ENCODE results near the gene FBXO31. TPM values are rescaled to one million over a fixed set of nuclear protein-coding genes. Genes with fewer than 3 reads are reported as not detected.
A peak's percentile ranks its signal among the peaks of the same experiment; 100 is the strongest.

FBXO31 gene, protein sequence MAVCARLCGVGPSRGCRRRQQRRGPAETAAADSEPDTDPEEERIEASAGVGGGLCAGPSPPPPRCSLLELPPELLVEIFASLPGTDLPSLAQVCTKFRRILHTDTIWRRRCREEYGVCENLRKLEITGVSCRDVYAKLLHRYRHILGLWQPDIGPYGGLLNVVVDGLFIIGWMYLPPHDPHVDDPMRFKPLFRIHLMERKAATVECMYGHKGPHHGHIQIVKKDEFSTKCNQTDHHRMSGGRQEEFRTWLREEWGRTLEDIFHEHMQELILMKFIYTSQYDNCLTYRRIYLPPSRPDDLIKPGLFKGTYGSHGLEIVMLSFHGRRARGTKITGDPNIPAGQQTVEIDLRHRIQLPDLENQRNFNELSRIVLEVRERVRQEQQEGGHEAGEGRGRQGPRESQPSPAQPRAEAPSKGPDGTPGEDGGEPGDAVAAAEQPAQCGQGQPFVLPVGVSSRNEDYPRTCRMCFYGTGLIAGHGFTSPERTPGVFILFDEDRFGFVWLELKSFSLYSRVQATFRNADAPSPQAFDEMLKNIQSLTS
- total RNA-seq (2021): 18.8 and 21.9 TPM in 2 replicates
- Bru-seq, nascent RNA: percentile 56 among the genes with signal in this experiment
- BruChase-seq, experiment 1, labeled RNA remaining after a 2-hour chase: percentile 60 among the genes with signal in this experiment
- percentile 58 among the genes with signal in this experiment for BruChase-seq, experiment 2, labeled RNA remaining after a 6-hour chase
- long read RNA-seq, full-length matches to known transcripts: 11 of 27 reads
- long read RNA-seq, partial matches to known transcripts: 6 of 27 reads
- long read RNA-seq, other reads (novel, unspliced or antisense): 10 of 27 reads

- CTCF ChIA-PET: interaction anchor here (0.6 to 1.6 kb wide), 2 partner anchors 11 to 92 kb away, joined by 9 to 10 read pairs; no protein-coding TSS in a partner anchor
- DNase-seq: peak; percentile 75 to 89
- Histone ChIP-seq H3K4me3 (peak within 1 kb of the TSS; percentile 88), H3K4me1 (replicated peaks; ENCODE audit: insufficient read depth) (peaks cover 39% of the 10 kb centered on the region), H3F3A (ENCODE audit: insufficient read depth, low read depth) (peaks cover 34% of the 10 kb centered on the region), H3K4me2 (peak within 1 kb of the TSS; percentile 94), H3K27me3 (ENCODE audit: insufficient read depth, low read depth) (no peaks in the 10 kb centered on the region), H3K36me3 (ENCODE audit: low read depth) (no peaks in the 10 kb centered on the region), H3K9me2 (ENCODE audit: insufficient read depth) (no peaks in the 10 kb centered on the region), H3K27ac (peak within 1 kb of the TSS; percentile 73), H3K79me2 (ENCODE audit: low read depth) (peaks cover 42% of the 10 kb centered on the region), H3K9me3 (ENCODE audit: insufficient read depth, low read depth) (no peaks in the 10 kb centered on the region), H2AFZ (peak within 1 kb of the TSS; percentile 95), H4K20me1 (ENCODE audit: insufficient read depth) (peaks cover 31% of the 10 kb centered on the region)
- TF ChIP-seq EZH2 (IDR thresholded peaks at IDR 0.05; ENCODE audit: low read depth): no peak
- TF ChIP-seq, protein P1, sequence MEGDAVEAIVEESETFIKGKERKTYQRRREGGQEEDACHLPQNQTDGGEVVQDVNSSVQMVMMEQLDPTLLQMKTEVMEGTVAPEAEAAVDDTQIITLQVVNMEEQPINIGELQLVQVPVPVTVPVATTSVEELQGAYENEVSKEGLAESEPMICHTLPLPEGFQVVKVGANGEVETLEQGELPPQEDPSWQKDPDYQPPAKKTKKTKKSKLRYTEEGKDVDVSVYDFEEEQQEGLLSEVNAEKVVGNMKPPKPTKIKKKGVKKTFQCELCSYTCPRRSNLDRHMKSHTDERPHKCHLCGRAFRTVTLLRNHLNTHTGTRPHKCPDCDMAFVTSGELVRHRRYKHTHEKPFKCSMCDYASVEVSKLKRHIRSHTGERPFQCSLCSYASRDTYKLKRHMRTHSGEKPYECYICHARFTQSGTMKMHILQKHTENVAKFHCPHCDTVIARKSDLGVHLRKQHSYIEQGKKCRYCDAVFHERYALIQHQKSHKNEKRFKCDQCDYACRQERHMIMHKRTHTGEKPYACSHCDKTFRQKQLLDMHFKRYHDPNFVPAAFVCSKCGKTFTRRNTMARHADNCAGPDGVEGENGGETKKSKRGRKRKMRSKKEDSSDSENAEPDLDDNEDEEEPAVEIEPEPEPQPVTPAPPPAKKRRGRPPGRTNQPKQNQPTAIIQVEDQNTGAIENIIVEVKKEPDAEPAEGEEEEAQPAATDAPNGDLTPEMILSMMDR (conservative IDR thresholded peaks at IDR 0.05): no peak
- POLR2A ChIA-PET (ENCODE audit: unreplicated experiment): interaction anchor here (0.5 to 1.2 kb wide), 4 partner anchors 11 to 486 kb away, joined by 3 to 5 read pairs (median 4); partner anchors contain the start of gene C16orf95
- intact Hi-C loops (cut with micrococcal nuclease; ENCODE audit: unreplicated experiment): loop anchor here (5.0 kb wide), 1 partner anchor 66 kb away; the partner anchor contains the start of gene C16orf95
- no TSS peak for BruUV-seq (replicated peaks)
Observed at GRCh38 chr16:87383505-87384161, at the start of gene FBXO31. Gene FBXO31, minus strand, starts transcription at chr16:87383776. Its CDS starts 32 bp downstream, at chr16:87383744.

- no peaks in the 10 kb centered on the region for H3K9me3 ChIP-seq (ENCODE audit: insufficient read depth, low read depth)
- no peak for TF ChIP-seq EZH2 (IDR thresholded peaks at IDR 0.05; ENCODE audit: low read depth)
- TF ChIP-seq, protein P1 (conservative IDR thresholded peaks at IDR 0.05): no peak
- H3K4me2 ChIP-seq: no peak overlapping the region
- ChIA-PET POLR2A (ENCODE audit: unreplicated experiment) (no interaction called here), CTCF (no interaction called here)
- no peak overlapping the region for H3K27ac ChIP-seq
- no peak for DNase-seq
- H3K4me3 ChIP-seq: no peak overlapping the region
- no peaks in the 10 kb centered on the region for H3K27me3 ChIP-seq (ENCODE audit: insufficient read depth, low read depth)
- peaks cover 5% of the 10 kb centered on the region; the same call in 1 of the 2 replicates for H4K20me1 ChIP-seq (ENCODE audit: insufficient read depth)
- H3K79me2 ChIP-seq (ENCODE audit: low read depth): no peaks in the 10 kb centered on the region
- intact Hi-C loops (cut with micrococcal nuclease; ENCODE audit: unreplicated experiment): no loop called here
- H2AFZ ChIP-seq: no peak overlapping the region
- no peaks in the 10 kb centered on the region for H3K36me3 ChIP-seq (ENCODE audit: low read depth)
- no peaks in the 10 kb centered on the region for H3F3A ChIP-seq (ENCODE audit: insufficient read depth, low read depth)
- no peaks in the 10 kb centered on the region for H3K9me2 ChIP-seq (ENCODE audit: insufficient read depth)
- no TSS peak for BruUV-seq (replicated peaks)
- no peaks in the 10 kb centered on the region for H3K4me1 ChIP-seq (replicated peaks; ENCODE audit: insufficient read depth)
Observed at GRCh38 chr16:87432330-87432915, 48.8 kb upstream of the FBXO31 start.

DNA sequence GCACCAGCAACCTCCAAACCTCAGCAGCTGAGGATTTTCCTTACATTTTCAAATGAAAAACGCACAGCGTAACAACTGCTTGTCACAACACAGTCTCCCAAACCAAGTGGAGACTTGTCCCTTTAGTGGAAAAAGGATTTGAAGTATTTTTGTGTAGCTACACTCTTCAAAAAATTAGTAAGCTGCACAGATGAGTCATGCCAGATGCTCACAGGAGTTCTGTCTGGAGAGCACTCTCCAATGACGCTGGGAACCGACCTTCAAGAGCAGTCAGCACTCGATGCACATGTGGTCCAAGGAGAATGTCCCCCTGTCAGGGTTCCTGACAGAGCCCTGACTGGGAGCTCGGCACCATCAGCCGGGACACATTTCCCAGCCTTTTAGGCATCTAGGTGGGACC, 48.4 kb upstream of the FBXO31 start:
- DNase-seq: no peak
- no peaks in the 10 kb centered on the region for H3K9me2 ChIP-seq (ENCODE audit: insufficient read depth)
- no peaks in the 10 kb centered on the region for H3F3A ChIP-seq (ENCODE audit: insufficient read depth, low read depth)
- H3K4me3 ChIP-seq: no peak overlapping the region
- H4K20me1 ChIP-seq (ENCODE audit: insufficient read depth): peaks cover 5% of the 10 kb centered on the region
- H3K9me3 ChIP-seq (ENCODE audit: insufficient read depth, low read depth): no peaks in the 10 kb centered on the region
- ChIA-PET POLR2A (ENCODE audit: unreplicated experiment) (no interaction called here), CTCF (no interaction called here)
- no peaks in the 10 kb centered on the region for H3K4me1 ChIP-seq (replicated peaks; ENCODE audit: insufficient read depth)
- H3K79me2 ChIP-seq (ENCODE audit: low read depth): no peaks in the 10 kb centered on the region
- no peaks in the 10 kb centered on the region for H3K36me3 ChIP-seq (ENCODE audit: low read depth)
- no peak overlapping the region for H3K27ac ChIP-seq
- no TSS peak for BruUV-seq (replicated peaks)
- H2AFZ ChIP-seq: no peak overlapping the region
- no peaks in the 10 kb centered on the region for H3K27me3 ChIP-seq (ENCODE audit: insufficient read depth, low read depth)
- TF ChIP-seq EZH2 (IDR thresholded peaks at IDR 0.05; ENCODE audit: low read depth): no peak
- TF ChIP-seq, protein P1 (conservative IDR thresholded peaks at IDR 0.05): no peak
- intact Hi-C loops (cut with micrococcal nuclease; ENCODE audit: unreplicated experiment): no loop called here
- no peak overlapping the region for H3K4me2 ChIP-seq

All from PC-9 (cell line).